GM12874 (cell line): Measurements from ENCODE around the gene NPPC.
A peak's percentile ranks its signal among the peaks of the same experiment; 100 is the strongest.

Experiments used
- TF ChIP-seq, protein P1 (sequence below): IDR thresholded peaks from 2 replicates; pipeline ENCODE4 v1.5.1; 2011; ENCODE audit warnings: low read depth, mild to moderate bottlenecking, control low read depth, low read length, moderate library complexity; ENCODE audit not compliant: insufficient read depth

Gene NPPC

DNA sequence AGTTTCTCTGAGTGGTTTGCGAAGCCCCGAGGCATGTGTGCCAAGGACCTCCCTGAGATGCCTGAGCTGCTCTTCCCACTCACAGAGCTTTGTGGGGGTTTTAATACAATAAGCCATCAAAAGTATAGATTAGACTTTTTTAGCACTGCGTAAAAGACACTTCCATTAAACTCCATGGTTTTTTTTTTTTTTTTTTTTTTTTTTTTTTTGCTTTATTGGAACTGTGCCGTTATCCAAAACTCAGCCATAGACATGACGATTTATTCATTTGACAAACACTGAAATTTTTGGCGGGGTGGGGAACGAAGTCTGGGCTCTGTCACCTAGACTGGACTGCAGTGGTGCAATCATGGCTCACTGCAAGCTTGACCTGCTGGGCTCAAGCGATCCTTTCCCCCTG, 18.4 kb downstream of the NPPC start:
- TF ChIP-seq, protein P1, sequence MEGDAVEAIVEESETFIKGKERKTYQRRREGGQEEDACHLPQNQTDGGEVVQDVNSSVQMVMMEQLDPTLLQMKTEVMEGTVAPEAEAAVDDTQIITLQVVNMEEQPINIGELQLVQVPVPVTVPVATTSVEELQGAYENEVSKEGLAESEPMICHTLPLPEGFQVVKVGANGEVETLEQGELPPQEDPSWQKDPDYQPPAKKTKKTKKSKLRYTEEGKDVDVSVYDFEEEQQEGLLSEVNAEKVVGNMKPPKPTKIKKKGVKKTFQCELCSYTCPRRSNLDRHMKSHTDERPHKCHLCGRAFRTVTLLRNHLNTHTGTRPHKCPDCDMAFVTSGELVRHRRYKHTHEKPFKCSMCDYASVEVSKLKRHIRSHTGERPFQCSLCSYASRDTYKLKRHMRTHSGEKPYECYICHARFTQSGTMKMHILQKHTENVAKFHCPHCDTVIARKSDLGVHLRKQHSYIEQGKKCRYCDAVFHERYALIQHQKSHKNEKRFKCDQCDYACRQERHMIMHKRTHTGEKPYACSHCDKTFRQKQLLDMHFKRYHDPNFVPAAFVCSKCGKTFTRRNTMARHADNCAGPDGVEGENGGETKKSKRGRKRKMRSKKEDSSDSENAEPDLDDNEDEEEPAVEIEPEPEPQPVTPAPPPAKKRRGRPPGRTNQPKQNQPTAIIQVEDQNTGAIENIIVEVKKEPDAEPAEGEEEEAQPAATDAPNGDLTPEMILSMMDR: no peak

DNA sequence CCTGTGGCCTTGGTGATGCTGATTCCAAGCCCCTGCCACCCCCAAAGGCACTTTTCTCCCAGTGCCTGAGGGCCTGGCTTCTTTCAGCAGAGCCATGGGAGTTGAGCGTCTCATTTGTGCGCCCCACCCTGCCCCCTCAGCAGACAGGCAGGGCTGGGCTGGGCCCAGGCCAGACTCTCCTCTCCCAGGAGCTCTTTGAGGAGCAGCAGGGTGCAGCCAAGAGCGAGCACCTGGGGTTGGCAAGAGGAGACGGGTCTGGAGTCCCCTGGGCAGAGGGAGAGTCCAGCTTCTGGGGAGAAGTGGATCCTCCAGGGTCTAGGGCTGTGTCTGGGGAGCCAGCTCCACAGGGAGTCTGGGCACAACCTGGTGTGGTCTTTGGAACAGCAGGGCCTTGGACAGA, 21.2 kb downstream of the NPPC start:
- TF ChIP-seq, protein P1: no peak

DNA sequence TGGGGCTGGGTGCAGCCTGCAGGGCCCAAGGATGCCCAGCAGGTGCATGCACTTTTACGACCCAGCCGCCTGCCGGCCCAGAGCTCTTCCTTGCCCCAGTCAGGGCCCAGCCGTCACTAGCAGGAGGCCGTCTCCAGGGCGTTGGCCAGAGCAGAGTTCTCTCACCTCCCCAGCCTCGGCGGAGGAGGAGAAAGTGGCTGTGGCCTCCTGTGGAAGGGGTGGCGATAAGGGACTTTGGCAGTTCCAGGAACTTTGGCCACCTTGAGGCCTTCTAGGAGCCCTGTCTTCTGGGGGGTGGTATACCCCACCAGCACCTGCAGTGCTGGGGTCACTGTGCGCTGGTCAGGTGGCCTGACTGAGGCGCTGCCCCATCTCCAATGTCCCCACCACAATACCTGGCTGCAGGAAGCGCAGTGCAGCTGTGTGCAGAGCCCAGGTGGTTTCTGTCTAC, 22.0 kb downstream of the NPPC start:
- TF ChIP-seq, protein P1: no peak

DNA sequence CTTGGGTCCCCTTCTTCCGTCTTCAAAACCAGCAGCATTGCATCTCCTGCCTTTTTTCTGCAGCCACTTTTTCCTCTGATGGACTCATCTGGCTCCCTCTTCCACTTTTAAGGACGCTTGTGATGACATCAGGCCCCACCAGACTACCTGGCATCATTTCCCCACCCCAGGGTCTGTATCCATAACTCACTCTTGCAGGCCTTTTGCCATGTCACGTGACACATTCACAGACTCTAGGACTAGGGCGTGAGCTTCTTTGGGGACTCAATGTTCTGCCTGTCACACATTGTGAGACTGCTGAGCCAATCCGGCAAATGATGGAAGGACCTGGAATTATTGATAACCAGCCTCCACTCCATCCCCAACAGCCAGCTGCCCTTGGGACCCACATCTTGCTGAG, 23.6 kb downstream of the NPPC start:
- TF ChIP-seq, protein P1: no peak

DNA sequence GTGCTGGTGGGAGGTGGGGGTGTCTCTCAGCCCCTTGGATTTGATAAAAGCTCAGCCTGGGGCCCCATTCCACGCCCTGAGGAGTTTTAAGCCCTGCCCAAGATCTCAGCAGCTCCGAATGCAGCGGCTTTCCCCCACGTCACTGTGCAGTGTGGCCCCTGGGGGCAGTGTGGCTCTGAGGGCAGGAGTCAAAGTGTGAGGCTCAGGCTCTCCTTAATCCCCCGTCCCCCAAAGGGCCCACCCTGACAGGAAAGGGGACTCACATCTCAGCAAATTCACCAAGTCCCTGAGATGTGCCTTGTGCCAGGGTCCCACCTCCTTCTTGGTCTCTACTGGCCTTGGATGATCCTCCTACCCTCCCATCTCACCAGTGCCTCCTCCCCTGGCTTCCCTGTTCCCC, 25.2 kb downstream of the NPPC start:
- TF ChIP-seq, protein P1: 0 out of 2 replicates have a peak, but pooled peaks have one; percentile 10

DNA sequence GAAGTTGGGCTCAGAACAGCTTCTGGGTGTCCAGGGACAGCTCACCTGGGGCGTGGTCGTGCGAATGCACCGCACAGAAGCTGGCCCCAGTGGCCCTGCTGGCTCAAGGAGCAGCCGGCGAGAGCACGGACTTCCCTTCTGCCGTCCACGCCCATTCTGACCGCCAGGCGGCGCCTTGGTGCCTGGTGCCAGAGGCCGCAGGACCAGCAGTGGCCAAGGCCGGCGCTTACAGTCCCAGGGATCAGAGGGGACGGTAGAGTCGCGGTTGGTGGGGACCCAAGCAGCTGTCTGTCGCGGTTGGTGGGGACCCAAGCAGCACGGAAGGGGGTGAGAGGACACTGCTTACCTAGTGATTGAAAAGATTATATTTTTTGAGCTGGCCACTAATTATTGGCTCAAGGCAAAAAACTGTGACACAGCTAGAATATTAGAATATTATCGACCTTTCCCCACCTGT, 25.7 kb downstream of the NPPC start:
- TF ChIP-seq, protein P1: peak; percentile 98

DNA sequence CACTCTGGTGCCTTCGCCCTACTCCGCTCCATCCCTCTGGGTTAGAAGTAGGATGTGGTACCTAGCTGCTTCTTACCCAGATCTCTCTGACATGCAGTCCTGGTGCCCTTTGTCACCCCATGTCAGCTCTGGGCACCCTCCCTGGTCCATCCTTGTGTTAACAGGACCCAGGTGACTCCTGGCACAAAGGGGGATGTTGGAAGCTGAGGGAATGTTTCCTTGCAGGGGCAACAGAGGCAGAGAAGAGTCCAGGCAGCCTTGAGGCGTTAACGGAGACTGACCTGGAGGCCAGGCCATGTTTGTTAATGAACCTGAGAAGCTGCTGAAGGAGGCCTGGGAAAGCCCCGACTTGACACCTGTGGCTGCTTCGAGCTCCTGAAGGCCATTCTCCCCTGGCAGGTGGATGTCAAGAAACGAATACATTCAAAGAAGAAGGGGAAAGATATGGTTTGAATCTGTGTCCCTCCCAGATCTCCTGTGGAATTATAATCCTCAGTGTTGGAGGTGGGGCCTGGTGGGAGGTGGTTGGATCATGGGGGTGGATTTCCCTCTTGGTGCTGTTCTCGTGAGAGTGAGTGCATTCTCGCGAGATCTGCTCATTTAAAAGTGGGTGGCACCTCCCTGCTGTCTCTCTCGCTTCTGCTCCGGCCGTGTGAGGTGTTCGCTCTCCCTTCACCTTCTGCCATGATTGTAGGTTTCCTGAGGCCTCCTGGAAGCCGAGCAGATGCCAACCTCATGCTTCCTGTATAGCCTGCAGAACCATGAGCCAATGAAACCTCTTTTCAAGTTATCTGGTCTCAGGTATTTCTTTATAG, 31.4 kb downstream of the NPPC start:
- TF ChIP-seq, protein P1: no peak
